ENCODE data around the gene MRTFB. TPM values are rescaled to one million over a fixed set of nuclear protein-coding genes. Genes with fewer than 3 reads are reported as not detected.

MRTFB gene
- total and polyA plus RNA-seq, 2 of the 13 experiments (the other 11 are each of a cell fraction or from before 2014, with no cell fraction given) = 11.4 to 14.0 TPM

- FAIRE-seq (no peak), DNase-seq (ENCODE audit: low spot score) (no peak), ATAC-seq (peak; percentile 47; the same call in 2 of the 3 replicates)
- H3K9me3 ChIP-seq (ENCODE audit: low read length) = no peaks in the 10 kb centered on the region
- no peak overlapping the region for H3K4me3 ChIP-seq (replicated peaks in 1 of 3; ENCODE audit: insufficient read depth in 1 of 3, low read depth in 2 of 3, low read length in 3 of 3)
- H3K36me3 ChIP-seq (replicated peaks in 1 of 2; ENCODE audit: control insufficient read depth in 1 of 2, insufficient read depth in 2 of 2, low read length in 2 of 2) = no peaks in the 10 kb centered on the region
- WGBS (ENCODE audit: low lambda C conversion rate) = 97% methylated on average over 10 of the region's 10 CpGs
- intact Hi-C loops (cut with micrococcal nuclease; ENCODE audit: unreplicated experiment) (loop anchor here (5.0 kb wide), 1 partner anchor 264 kb away; the partner anchor contains the start of gene ERCC4), in situ Hi-C loops (cut with HindIII; ENCODE audit: extremely low pct_ligation_motif_present, low pct_unique_long_range_greater_than_20kb) (no loop called here)
- H3K79me2 ChIP-seq (ENCODE audit: insufficient read depth, low read length) = no peaks in the 10 kb centered on the region
- H3K27ac ChIP-seq (ENCODE audit: extremely low read length, insufficient read depth, low read length) = no peak overlapping the region
- no TSS peak for BruUV-seq (replicated peaks)
- CTCF ChIA-PET (ENCODE audit: low intra/inter-chr PET ratio, low total read pairs) = no interaction called here
- H3K4me1 ChIP-seq (ENCODE audit: insufficient read depth, low read length) = no peaks in the 10 kb centered on the region
- H3K4me2 ChIP-seq (ENCODE audit: low read depth, low read length) = no peak overlapping the region
- POLR2A ChIA-PET = no interaction called here
- H4K20me1 ChIP-seq (ENCODE audit: insufficient read depth, low read length) = no peaks in the 10 kb centered on the region
- H2AFZ ChIP-seq (ENCODE audit: low read length) = no peak overlapping the region
- no peaks in the 10 kb centered on the region for H3K27me3 ChIP-seq (ENCODE audit: control insufficient read depth in 1 of 2, insufficient read depth in 2 of 2, low read length in 2 of 2)
- no peak overlapping the region for H3K9ac ChIP-seq (ENCODE audit: insufficient read depth, low read depth, low read length)
- TF ChIP-seq PRPF4 (IDR thresholded peaks at IDR 0.05; ENCODE audit: low read depth, low read length, poor library complexity, severe bottlenecking) (no peak), NFE2L1 (CRISPR knock-in tag; IDR thresholded peaks at IDR 0.05; ENCODE audit: borderline replicate concordance) (no peak), ZNF460 (CRISPR knock-in tag; IDR thresholded peaks at IDR 0.05; ENCODE audit: borderline replicate concordance) (no peak), ZKSCAN5 (CRISPR knock-in tag; IDR thresholded peaks at IDR 0.05) (no peak), ATF7 (IDR thresholded peaks at IDR 0.05) (no peak), ATF7 (CRISPR knock-in tag; IDR thresholded peaks at IDR 0.05) (no peak), SMC3 (IDR thresholded peaks at IDR 0.05; ENCODE audit: low read length) (peak; percentile 27; the same call in 1 of the 2 replicates), ZBTB8A (CRISPR knock-in tag; IDR thresholded peaks at IDR 0.05; ENCODE audit: borderline replicate concordance, low read depth) (no peak), TFE3 (CRISPR knock-in tag; IDR thresholded peaks at IDR 0.05) (no peak), ZNF709 (CRISPR knock-in tag; IDR thresholded peaks at IDR 0.05) (no peak), RERE (CRISPR knock-in tag; IDR thresholded peaks at IDR 0.05; ENCODE audit: low read depth) (no peak), ZNF766 (CRISPR knock-in tag; IDR thresholded peaks at IDR 0.05; ENCODE audit: borderline replicate concordance) (no peak), STAG1 (CRISPR knock-in tag; IDR thresholded peaks at IDR 0.05) (peak; percentile 37; the same call in 1 of the 2 replicates), CEBPZ (IDR thresholded peaks at IDR 0.05; ENCODE audit: low read length) (no peak)
Measured at GRCh38 chr16:14186007-14186794, 115.1 kb downstream of the MRTFB start.

Data from HepG2 (cell line).